ENCODE data around the gene CENPN. TPM values are rescaled to one million over a fixed set of nuclear protein-coding genes. Genes with fewer than 3 reads are reported as not detected.

Gene CENPN
- total and polyA plus RNA-seq, 4 donors, result 3.8 to 9.5 (median 5.9) TPM

GRCh38 chr16:80994451-80994850 lies 12.6 kb upstream of the CENPN start:
- no peak overlapping the region for H3K4me3 ChIP-seq
- H3K4me1 ChIP-seq (ENCODE audit: control insufficient read depth in 5 of 5, insufficient read depth in 5 of 5, low read length in 5 of 5), result peaks cover 0 to 8% (median 4%) of the 10 kb centered on the region in 5 donors
- no peak overlapping the region for H3K9ac ChIP-seq (ENCODE audit: insufficient read depth in 1 of 2, low read length in 2 of 2)
- no peak for TF ChIP-seq CTCF (IDR thresholded peaks at IDR 0.05; ENCODE audit: control extremely low read depth, extremely low read depth)
- H3K9me3 ChIP-seq (ENCODE audit: control insufficient read depth in 4 of 4, insufficient read depth in 3 of 4, low read length in 3 of 4), result no peaks in the 10 kb centered on the region
- no peak for ATAC-seq (ENCODE audit: insufficient read depth, low FRiP score)
- peaks cover 0 to 6% (median under 1%) of the 10 kb centered on the region in 4 donors for H3K36me3 ChIP-seq (ENCODE audit: control insufficient read depth in 4 of 4, insufficient read depth in 4 of 4, low read length in 4 of 4)
- no peak for DNase-seq
- H3K27me3 ChIP-seq (ENCODE audit: control insufficient read depth in 3 of 3, insufficient read depth in 3 of 3, low read length in 2 of 3), result no peaks in the 10 kb centered on the region
- no peak overlapping the region for H3K27ac ChIP-seq (ENCODE audit: low read depth in 1 of 2, low read length in 1 of 2)

GRCh38 chr16:80996688-80997138 lies 10.3 kb upstream of the CENPN start:
- DNase-seq (no peak), ATAC-seq (ENCODE audit: insufficient read depth, low FRiP score) (no peak)
- Histone ChIP-seq H3K4me3 (no peak overlapping the region), H3K36me3 (ENCODE audit: control insufficient read depth in 4 of 4, insufficient read depth in 4 of 4, low read length in 4 of 4) (no peaks in the 10 kb centered on the region), H3K9me3 (ENCODE audit: control insufficient read depth in 4 of 4, insufficient read depth in 3 of 4, low read length in 3 of 4) (no peaks in the 10 kb centered on the region), H3K4me1 (ENCODE audit: control insufficient read depth in 5 of 5, insufficient read depth in 5 of 5, low read length in 5 of 5) (peaks cover 0 to 5% (median 4%) of the 10 kb centered on the region in 5 donors), H3K9ac (ENCODE audit: insufficient read depth in 1 of 2, low read length in 2 of 2) (peak overlapping the region in 1 of 2 donors; percentile 62), H3K27ac (ENCODE audit: low read depth in 1 of 2, low read length in 1 of 2) (no peak overlapping the region), H3K27me3 (ENCODE audit: control insufficient read depth in 3 of 3, insufficient read depth in 3 of 3, low read length in 2 of 3) (no peaks in the 10 kb centered on the region)
- 43 to 47% methylated on average over 4 of the region's 4 CpGs for WGBS, 2 donors
- TF ChIP-seq CTCF (IDR thresholded peaks at IDR 0.05; ENCODE audit: control extremely low read depth, extremely low read depth), result no peak

GRCh38 chr16:80997139-80997798 lies 9.7 kb upstream of the CENPN start:
- ATAC-seq (ENCODE audit: insufficient read depth, low FRiP score), result no peak
- Histone ChIP-seq H3K9me3 (ENCODE audit: control insufficient read depth in 4 of 4, insufficient read depth in 3 of 4, low read length in 3 of 4) (no peaks in the 10 kb centered on the region), H3K36me3 (ENCODE audit: control insufficient read depth in 4 of 4, insufficient read depth in 4 of 4, low read length in 4 of 4) (no peaks in the 10 kb centered on the region), H3K4me1 (ENCODE audit: control insufficient read depth in 5 of 5, insufficient read depth in 5 of 5, low read length in 5 of 5) (peaks cover 0 to 5% (median 4%) of the 10 kb centered on the region in 5 donors), H3K9ac (ENCODE audit: insufficient read depth in 1 of 2, low read length in 2 of 2) (peak overlapping the region in 1 of 2 donors; percentile 62), H3K4me3 (no peak overlapping the region), H3K27ac (ENCODE audit: low read depth in 1 of 2, low read length in 1 of 2) (no peak overlapping the region), H3K27me3 (ENCODE audit: control insufficient read depth in 3 of 3, insufficient read depth in 3 of 3, low read length in 2 of 3) (no peaks in the 10 kb centered on the region)
- peak in 2 of 3 donors; percentile 37 to 53 for DNase-seq
- 15 to 16% methylated on average over 9 of the region's 9 CpGs for WGBS, 2 donors
- no peak for TF ChIP-seq CTCF (IDR thresholded peaks at IDR 0.05; ENCODE audit: control extremely low read depth, extremely low read depth)

All from lung (tissue), 12 donors.